Islet of Langerhans (tissue), 1 donor: ENCODE measurements around the gene GSTM1.

Experiments used
- FAIRE-seq: peaks from one replicate; lab custom pipeline; 2011; peaks lifted over from hg19 to GRCh38; lab: Jason Lieb, UNC

GSTM1 gene

DNA sequence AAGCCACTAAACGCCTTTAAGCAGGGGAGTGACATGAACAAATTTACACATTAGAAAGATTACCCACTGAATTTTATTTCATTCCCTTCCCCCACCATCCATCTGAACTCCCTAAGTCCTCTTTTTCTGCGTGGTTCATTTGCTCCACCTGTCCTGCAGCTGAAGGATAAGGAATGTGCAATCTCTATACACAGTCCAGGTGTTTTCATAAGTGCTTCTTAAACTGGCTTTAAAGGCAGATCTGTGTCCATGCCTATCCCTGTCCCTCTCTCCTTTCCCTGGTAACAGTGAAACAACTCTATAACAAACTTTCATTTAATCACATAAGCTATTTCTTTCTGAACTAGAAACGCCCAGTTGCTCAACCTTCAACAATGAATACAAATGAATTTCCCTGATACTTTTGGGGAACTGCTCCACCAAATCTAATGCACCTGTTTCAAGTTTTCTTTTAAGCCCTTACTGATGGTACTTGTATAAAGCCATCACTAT is 44.8 kb downstream of the GSTM1 start:
- no peak for FAIRE-seq

DNA sequence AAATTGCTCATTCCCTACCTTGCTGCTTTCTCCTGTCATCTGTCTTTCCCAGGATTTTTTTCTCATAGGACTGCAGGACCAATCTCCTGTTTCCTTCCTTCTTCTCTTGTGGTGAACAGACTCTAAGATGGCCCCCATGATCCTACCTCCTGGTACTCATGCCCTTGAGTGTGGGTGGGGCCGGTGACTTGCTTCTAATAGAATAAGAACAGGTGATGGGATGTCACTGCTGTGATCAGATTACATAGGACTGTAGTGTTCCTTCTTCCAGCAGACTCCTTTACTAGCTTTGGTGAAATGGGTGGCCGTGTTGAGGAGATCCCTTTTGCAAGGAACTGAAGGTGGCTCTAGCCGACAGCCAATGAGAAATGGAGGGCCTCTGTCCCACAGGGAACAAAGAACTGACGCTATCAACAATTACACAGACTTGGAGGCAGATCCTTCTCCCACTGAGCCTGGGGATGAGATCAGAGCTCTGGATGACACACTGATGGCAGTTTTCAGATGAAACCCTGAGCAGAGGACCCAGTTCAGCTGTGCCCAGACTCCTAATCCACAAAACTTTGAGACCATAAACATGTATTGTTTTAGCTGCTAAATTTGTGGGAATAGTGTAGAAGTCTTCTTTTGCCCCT is 45.7 kb downstream of the GSTM1 start:
- no peak for FAIRE-seq

DNA sequence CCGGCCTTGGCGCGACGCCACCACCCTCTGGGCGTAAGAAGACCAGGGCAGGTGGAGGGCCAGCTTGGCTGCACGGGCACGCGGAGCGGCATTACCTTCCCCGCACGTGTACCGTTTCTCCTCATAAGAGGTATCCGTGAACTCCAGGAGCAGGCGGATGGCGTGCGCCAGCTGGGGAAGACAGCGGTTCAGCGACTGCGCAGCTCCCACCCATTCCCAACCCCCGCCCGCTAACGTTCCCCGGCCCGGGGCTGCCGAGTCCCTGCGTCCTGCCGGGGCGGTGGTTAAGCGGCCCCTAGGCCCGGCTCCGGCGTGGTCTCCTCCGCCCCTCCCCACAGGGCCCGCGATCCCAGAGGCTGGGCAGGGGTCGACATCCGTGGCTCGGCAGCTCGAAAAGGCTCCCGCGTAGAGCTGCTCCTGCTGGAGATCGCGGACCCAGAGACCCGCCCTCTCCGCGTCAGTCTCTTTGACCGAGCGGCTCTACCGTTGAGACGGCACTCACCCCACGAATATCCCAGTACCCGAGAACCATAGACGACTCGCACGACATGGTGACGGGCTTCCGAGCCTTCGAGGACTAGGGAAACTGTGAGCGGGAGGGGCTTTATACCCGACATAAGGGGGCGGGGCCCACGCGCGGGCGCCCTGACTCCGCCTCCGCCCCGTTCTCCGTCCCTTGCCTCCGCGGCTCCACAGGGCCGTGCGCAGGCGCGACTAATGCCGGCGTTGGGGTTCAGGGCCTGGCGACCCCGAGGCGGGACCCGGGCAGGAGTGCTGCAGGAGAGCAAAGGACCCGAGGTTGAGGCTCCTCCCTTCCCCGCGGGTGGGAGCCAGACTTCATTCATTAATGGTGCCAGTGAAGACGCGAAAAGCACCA is 52.4 kb downstream of the GSTM1 start:
- no peak for FAIRE-seq

DNA sequence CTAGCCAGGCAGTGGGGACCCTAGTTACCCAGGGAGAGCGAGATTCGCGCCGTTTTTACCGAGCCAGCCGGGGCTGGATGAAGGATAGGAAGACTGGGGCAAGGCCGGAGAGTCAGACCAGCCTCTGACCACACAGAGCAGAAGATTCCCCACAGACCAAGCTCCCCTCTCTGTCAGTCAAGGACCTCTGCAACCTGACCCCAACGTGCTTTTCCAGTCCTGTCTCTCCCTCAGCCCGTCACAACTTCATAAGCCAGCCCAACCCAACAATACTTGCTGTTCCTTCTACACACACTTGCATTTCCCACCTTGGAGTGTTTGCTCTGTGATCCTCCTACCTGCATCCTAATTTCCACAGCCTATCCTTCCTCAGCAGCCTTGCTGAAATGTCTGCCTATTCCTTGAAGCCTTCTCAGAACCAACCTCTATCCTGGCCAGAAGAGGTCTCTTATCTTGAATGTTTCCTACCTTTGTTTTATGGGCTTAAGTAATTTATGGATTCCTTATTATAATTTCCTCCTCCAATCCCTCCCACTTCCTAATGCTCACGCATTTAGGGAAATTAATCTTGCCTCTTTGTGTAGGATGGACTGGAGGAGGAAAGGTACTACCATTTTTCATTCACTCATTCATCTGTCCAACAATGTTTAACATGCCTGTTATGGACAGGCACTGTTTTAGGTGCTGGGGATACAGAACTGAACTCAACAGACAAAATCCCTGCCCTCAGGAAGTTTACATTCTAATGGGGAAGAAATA is 53.2 kb downstream of the GSTM1 start, which contains the start of gene GSTM3:
GSTM3 (minus strand) TSS at position 424 of the 759 bp plus-strand sequence. CDS start 751 bp downstream, outside the sequence.
- no peak for FAIRE-seq
